ENCODE data around the gene APOBEC4. TPM values are rescaled to one million over a fixed set of nuclear protein-coding genes. Genes with fewer than 3 reads are reported as not detected.

APOBEC4 gene
- total RNA-seq, 2 donors from 2014 or later: not detected

- peak; percentile 81 to 96 (median 96) for TF ChIP-seq POLR2A (IDR thresholded peaks at IDR 0.05)
- no peak for TF ChIP-seq CTCF (IDR thresholded peaks at IDR 0.05)
- peak within 1 kb of the TSS; percentile 84 to 89 for H3K4me3 ChIP-seq
- peak; percentile 95 for ATAC-seq
- H3K27me3 ChIP-seq: no peaks in the 10 kb centered on the region
- no peaks in the 10 kb centered on the region for H3K36me3 ChIP-seq (replicated peaks in 1 of 2; ENCODE audit: insufficient read depth in 1 of 2, low read depth in 2 of 2)
- 0 to 1% methylated on average over 14 to 51 of the region's 65 CpGs for WGBS, 2 donors
- H3K4me1 ChIP-seq: peaks cover 39% of the 10 kb centered on the region
- H3K27ac ChIP-seq: peak within 1 kb of the TSS; percentile 78 to 86 (median 82)
- DNase-seq: peak; percentile 95 to 96 (median 96)
- no peaks in the 10 kb centered on the region for H3K9me3 ChIP-seq
- intact Hi-C loops (cut with DNase I): no loop called here
These were observed 17.3 kb downstream of the APOBEC4 start, which contains the start of gene ARPC5 for GRCh38 chr1:183635606-183636333. Gene ARPC5 (minus strand): TSS chr1:183635783. CDS start chr1:183635659, 124 bp downstream.

- ATAC-seq: peak; percentile 13
- 1 to 3% methylated on average over 11 to 40 of the region's 42 CpGs for WGBS, 2 donors
These were observed 18.0 kb downstream of the APOBEC4 start for GRCh38 chr1:183635099-183635605.

DNA sequence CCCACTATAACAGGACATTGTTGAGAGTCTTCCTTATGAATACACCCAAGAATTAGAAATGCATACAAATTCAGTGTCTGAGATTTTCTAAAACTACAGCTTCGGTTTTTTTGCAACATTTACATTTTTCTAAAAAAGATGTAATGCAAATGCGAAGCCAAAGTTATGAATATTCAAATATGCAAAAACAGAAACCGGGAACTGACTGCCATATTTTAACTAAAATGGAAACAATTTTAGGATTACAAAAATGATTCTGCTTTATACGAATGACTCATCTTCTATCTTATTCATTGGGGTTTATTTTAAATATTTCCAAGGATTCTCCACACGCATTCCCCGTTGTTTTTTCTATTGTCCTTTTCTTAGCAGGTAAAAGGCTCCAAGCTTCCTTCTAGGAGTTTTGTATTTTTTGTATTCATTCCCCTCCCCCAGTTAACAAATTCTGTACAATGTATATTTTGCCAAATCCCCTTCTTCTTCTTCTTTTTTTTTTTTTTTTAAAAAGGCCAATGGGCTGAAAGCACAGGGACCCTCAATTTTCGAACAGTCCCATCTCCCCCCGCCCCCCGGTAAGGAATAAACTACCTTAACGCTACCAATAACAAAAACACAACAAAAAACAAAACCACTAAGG is 18.6 kb downstream of the APOBEC4 start:
- ATAC-seq: no peak
- Histone ChIP-seq H3K4me1 (peaks cover 44% of the 10 kb centered on the region), H3K27me3 (no peaks in the 10 kb centered on the region), H3K36me3 (replicated peaks in 1 of 2; ENCODE audit: insufficient read depth in 1 of 2, low read depth in 2 of 2) (peaks cover 0 to 2% of the 10 kb centered on the region in 2 donors), H3K27ac (peak overlapping the region in 3 of 4 donors; percentile 78 to 86 (median 80)), H3K9me3 (no peaks in the 10 kb centered on the region), H3K4me3 (peak overlapping the region; percentile 84 to 89)
- TF ChIP-seq CTCF (IDR thresholded peaks at IDR 0.05) (no peak), POLR2A (IDR thresholded peaks at IDR 0.05) (no peak)
- no peak for DNase-seq
- intact Hi-C loops (cut with DNase I): no loop called here
- 2% methylated on average over 10 of the region's 10 CpGs for WGBS, 2 donors

More at GRCh38 chr1:183635099-183635605, 18.0 kb downstream of the APOBEC4 start:
- H3K27ac ChIP-seq: peak overlapping the region; percentile 78 to 86 (median 82)
- no peaks in the 10 kb centered on the region for H3K9me3 ChIP-seq
- intact Hi-C loops (cut with DNase I): no loop called here
- no peaks in the 10 kb centered on the region for H3K27me3 ChIP-seq
- TF ChIP-seq CTCF (IDR thresholded peaks at IDR 0.05) (no peak), POLR2A (IDR thresholded peaks at IDR 0.05) (no peak)
- DNase-seq: peak; percentile 30 to 49 (median 42)
- peak overlapping the region; percentile 84 to 89 for H3K4me3 ChIP-seq
- peaks cover 44% of the 10 kb centered on the region for H3K4me1 ChIP-seq
- H3K36me3 ChIP-seq (replicated peaks in 1 of 2; ENCODE audit: insufficient read depth in 1 of 2, low read depth in 2 of 2): no peaks in the 10 kb centered on the region

- TF ChIP-seq CTCF (IDR thresholded peaks at IDR 0.05): peak; percentile 7 to 65 (median 38)
- TF ChIP-seq POLR2A (IDR thresholded peaks at IDR 0.05): no peak
- H3K4me3 ChIP-seq: no peak overlapping the region
- H3K4me1 ChIP-seq: peaks cover 44% of the 10 kb centered on the region
- no peaks in the 10 kb centered on the region for H3K9me3 ChIP-seq
- ATAC-seq (no peak), DNase-seq (peak in 1 of 4 donors; percentile 24)
- intact Hi-C loops (cut with DNase I): no loop called here
- H3K36me3 ChIP-seq (replicated peaks in 1 of 2; ENCODE audit: insufficient read depth in 1 of 2, low read depth in 2 of 2): peaks cover 0 to 5% of the 10 kb centered on the region in 2 donors
- peak overlapping the region in 1 of 4 donors; percentile 86 for H3K27ac ChIP-seq
- H3K27me3 ChIP-seq: no peaks in the 10 kb centered on the region
- 0% methylated on average over 1 of the region's 1 CpG for WGBS, 2 donors
These were observed 19.3 kb downstream of the APOBEC4 start for GRCh38 chr1:183633676-183634343.

Measured in body of pancreas (tissue), 4 donors.